GM19395 (cell line): Measurements from ENCODE around the gene OR10A3.

Source experiments
- ATAC-seq: cut with Tn5 transposase; IDR thresholded peaks from one replicate; pipeline ENCODE4 v1.9.1; 2021; ENCODE audit warnings: mild to moderate bottlenecking, moderate library complexity; ENCODE audit not compliant: unreplicated experiment

Gene OR10A3

DNA sequence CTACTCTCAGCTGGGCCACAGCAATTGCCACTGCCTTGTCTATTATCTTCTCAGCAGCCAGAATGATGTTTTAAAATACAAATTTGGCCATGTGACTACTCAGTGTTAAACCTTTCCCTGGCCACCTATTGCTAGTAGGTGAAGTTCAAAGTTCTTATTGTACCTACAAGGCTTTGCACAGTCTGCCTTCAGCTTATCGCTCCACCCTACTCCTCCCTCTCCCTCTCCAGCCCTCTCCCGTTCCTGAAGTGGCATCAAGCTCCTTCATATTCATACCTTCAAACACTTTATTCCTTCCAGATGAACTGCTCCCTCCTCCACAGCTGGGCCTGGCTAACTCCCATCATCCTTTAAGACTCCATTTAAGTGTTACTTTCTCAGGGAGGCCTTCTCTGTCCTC is 47.7 kb downstream of the OR10A3 start:
- no peak for ATAC-seq

GRCh38 chr11:7892840-7893254 is 48.7 kb downstream of the OR10A3 start:
- ATAC-seq, result peak; percentile 70

DNA sequence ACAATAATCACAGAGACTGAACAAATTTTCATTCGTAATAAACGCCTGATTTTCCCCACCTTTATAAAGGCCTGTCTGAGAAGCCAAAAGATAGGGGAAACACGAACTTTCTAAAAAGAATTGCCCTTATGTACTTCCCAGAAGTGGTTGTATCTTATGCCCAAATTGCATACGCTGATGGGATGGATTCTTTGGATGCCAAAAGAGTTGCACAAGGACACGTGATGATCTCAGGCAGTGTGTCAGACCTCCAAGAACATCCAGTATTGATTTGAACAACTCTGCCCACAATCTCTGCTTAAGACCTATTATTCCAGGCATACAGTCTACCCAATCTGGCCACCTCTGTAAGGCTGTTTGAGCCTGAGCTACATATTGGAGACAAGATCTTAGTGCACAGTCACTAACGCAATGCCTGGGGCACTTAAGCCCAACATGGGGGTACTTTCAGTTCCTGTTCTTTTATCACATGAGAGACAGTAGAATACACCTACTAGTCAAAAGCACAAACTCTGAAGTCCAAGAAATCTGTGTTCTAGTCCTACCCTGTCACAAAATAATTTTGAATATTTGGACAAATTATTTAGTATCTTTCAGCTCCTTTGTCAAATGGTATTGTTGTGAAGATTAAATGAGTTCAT is 49.3 kb downstream of the OR10A3 start:
- ATAC-seq, result peak; percentile 62

DNA sequence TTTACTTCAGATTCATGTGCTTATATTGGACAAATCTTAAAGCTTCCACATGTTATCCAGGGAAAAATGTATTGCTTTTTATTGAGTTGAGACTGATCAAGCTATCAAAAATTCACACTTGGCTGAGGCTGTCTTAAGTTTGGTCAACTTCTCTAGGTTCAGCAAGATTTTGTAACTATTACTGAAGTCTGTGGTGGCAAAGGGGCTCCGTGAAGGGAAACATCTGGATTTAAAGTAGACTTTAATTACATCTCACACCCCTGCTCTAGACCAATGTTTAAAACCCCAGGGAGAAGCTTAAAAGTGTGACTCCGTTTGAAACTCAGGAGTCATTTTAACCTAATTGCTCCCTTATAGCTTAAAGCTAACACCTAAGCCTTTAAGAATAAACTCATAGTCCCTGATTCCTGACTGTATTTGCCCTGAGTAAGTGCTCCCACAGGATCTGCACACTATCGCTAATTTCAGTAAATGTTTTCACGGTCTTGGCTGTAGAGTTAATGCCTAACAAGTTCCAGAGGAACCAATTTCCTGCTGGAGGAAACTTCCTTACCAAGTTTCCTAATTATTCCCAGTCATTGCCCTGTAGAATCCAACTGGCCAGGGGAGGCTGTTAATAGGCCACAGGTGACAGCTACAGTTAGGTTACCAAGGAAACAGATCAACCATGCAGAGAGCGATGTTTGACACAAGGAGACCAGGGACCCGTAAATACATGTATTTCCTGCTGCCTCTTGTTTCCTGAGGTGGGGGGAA is 50.9 kb downstream of the OR10A3 start:
- ATAC-seq, result no peak

DNA sequence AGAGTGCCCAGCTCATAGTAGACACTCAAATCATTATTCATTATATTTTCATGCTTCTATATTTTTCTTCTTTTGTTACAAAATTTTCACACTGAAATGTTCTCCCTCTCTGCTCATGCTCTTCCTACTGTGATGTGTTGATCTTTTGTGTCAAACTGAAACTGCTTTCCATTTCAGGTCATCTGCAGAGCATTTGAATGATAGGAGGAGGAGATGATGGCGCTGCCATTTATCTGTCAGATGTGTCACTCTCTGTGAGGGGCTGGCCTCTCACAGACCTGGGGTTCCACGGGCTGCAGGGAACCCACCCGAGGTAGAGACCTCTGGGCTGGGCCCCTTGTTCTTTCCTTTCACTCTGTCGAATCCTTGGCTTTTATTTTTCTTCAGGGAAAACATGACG is 51.5 kb downstream of the OR10A3 start:
- ATAC-seq, result peak; percentile 65
